ENCODE measurements around the gene SNRPA. TPM values are rescaled to one million over a fixed set of nuclear protein-coding genes. Genes with fewer than 3 reads are reported as not detected.
A peak's percentile ranks its signal among the peaks of the same experiment; 100 is the strongest.

The SNRPA gene
- total RNA-seq, 1 experiment from 2014 or later: 134 TPM

DNA sequence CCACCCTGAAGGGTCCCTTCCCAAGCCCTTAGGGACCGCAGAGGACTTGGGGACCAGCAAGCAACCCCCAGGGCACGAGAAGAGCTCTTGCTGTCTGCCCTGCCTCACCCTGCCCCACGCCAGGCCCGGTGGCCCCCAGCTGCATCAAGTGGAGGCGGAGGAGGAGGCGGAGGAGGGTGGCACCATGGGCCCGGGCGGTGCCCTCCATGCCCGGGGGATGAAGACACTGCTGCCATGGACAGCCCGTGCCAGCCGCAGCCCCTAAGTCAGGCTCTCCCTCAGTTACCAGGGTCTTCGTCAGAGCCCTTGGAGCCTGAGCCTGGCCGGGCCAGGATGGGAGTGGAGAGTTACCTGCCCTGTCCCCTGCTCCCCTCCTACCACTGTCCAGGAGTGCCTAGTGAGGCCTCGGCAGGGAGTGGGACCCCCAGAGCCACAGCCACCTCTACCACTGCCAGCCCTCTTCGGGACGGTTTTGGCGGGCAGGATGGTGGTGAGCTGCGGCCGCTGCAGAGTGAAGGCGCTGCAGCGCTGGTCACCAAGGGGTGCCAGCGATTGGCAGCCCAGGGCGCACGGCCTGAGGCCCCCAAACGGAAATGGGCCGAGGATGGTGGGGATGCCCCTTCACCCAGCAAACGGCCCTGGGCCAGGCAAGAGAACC, 49.5 kb downstream of the SNRPA start:
- peaks cover 71% of the 10 kb centered on the region for H3K36me3 Mint-ChIP-seq (ENCODE audit: insufficient read depth, unreplicated experiment)
- DNase-seq: no peak
- peaks cover 17% of the 10 kb centered on the region for H3K4me1 Mint-ChIP-seq (ENCODE audit: low read depth, unreplicated experiment)
- Histone ChIP-seq H3K4me3 (ENCODE audit: low read depth, low read length) (peak overlapping the region; percentile 97), H3K36me3 (ENCODE audit: control insufficient read depth, insufficient read depth, low read length) (peaks cover 17% of the 10 kb centered on the region), H3K9me3 (no peaks in the 10 kb centered on the region), H3K4me1 (peaks cover 15% of the 10 kb centered on the region), H3K27me3 (replicated peaks; ENCODE audit: control insufficient read depth, insufficient read depth, low read length) (no peaks in the 10 kb centered on the region)
- peak overlapping the region; percentile 100 for H3K4me3 Mint-ChIP-seq (ENCODE audit: unreplicated experiment)
- POLR2A ChIA-PET: no interaction called here
- TF ChIP-seq, protein P1, sequence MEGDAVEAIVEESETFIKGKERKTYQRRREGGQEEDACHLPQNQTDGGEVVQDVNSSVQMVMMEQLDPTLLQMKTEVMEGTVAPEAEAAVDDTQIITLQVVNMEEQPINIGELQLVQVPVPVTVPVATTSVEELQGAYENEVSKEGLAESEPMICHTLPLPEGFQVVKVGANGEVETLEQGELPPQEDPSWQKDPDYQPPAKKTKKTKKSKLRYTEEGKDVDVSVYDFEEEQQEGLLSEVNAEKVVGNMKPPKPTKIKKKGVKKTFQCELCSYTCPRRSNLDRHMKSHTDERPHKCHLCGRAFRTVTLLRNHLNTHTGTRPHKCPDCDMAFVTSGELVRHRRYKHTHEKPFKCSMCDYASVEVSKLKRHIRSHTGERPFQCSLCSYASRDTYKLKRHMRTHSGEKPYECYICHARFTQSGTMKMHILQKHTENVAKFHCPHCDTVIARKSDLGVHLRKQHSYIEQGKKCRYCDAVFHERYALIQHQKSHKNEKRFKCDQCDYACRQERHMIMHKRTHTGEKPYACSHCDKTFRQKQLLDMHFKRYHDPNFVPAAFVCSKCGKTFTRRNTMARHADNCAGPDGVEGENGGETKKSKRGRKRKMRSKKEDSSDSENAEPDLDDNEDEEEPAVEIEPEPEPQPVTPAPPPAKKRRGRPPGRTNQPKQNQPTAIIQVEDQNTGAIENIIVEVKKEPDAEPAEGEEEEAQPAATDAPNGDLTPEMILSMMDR (IDR thresholded peaks at IDR 0.05; ENCODE audit: insufficient read depth in 1 of 2, low read depth in 1 of 2, low read length in 1 of 2, severe bottlenecking in 1 of 2, unreplicated experiment in 1 of 2): no peak
- intact Hi-C loops (cut with micrococcal nuclease; ENCODE audit: unreplicated experiment): no loop called here
- no peaks in the 10 kb centered on the region for H3K9me3 Mint-ChIP-seq (ENCODE audit: unreplicated experiment)
- no peaks in the 10 kb centered on the region for H3K27me3 Mint-ChIP-seq (ENCODE audit: insufficient read depth, unreplicated experiment)
- CTCF ChIA-PET: no interaction called here
- no TSS peak for BruUV-seq (replicated peaks)
- H3K27ac Mint-ChIP-seq (ENCODE audit: unreplicated experiment): peak overlapping the region; percentile 96

DNA sequence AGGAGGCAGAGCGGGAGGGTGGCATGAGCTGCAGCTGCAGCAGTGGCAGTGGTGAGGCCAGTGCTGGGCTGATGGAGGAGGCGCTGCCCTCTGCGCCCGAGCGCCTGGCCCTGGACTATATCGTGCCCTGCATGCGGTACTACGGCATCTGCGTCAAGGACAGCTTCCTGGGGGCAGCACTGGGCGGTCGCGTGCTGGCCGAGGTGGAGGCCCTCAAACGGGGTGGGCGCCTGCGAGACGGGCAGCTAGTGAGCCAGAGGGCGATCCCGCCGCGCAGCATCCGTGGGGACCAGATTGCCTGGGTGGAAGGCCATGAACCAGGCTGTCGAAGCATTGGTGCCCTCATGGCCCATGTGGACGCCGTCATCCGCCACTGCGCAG, 50.0 kb downstream of the SNRPA start:
- Mint-ChIP-seq H3K4me3 (ENCODE audit: unreplicated experiment) (peak overlapping the region; percentile 57), H3K27ac (ENCODE audit: unreplicated experiment) (peak overlapping the region; percentile 96)
- POLR2A ChIA-PET: no interaction called here

DNA sequence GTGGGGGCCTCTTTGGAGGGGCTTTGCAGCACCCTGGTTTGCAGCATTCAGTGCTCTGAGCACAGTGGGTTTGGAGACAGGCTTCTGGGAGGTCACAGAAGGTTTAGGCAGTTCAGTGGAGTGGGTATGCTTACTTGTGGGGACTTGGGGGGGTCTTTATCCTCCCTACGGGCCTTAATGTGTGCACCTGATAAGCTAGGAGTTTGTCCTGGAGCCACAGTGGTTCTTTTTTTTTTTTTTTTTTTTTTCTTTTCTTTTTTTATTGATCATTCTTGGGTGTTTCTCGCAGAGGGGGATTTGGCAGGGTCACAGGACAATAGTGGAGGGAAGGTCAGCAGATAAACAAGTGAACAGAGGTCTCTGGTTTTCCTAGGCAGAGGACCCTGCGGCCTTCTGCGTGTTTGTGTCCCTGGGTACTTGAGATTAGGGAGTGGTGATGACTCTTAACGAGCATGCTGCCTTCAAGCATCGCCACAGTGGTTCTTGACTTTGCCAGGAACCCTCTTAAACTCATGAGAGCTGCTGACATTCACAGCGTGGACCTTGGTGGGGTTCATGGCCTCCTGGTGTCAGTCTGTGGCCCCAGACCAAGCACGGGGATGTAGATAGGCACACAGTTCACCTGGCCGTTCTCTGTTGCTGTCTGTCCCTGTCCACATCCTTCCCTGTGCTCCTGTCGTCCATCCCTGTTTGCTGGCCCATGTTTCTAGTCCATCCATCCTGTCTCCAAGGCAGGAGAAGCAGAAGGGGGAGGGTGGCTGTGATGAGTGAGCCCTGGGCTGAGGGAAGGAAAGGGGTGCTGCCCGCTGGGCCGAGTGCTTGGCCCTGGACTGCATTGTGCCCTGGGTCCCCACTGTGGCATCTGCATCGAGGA, 50.7 kb downstream of the SNRPA start:
- no peaks in the 10 kb centered on the region for H3K9me3 Mint-ChIP-seq (ENCODE audit: unreplicated experiment)
- TF ChIP-seq, protein P1 (IDR thresholded peaks at IDR 0.05; ENCODE audit: insufficient read depth in 1 of 2, low read depth in 1 of 2, low read length in 1 of 2, severe bottlenecking in 1 of 2, unreplicated experiment in 1 of 2): no peak
- H3K4me1 Mint-ChIP-seq (ENCODE audit: low read depth, unreplicated experiment): peaks cover 23% of the 10 kb centered on the region
- Histone ChIP-seq H3K36me3 (ENCODE audit: control insufficient read depth, insufficient read depth, low read length) (peaks cover 23% of the 10 kb centered on the region), H3K27me3 (replicated peaks; ENCODE audit: control insufficient read depth, insufficient read depth, low read length) (no peaks in the 10 kb centered on the region), H3K4me1 (peaks cover 15% of the 10 kb centered on the region), H3K4me3 (ENCODE audit: low read depth, low read length) (no peak overlapping the region), H3K9me3 (no peaks in the 10 kb centered on the region)
- TSS peak; percentile 71 for BruUV-seq (replicated peaks)
- DNase-seq: no peak
- H3K27ac Mint-ChIP-seq (ENCODE audit: unreplicated experiment): peak overlapping the region; percentile 58
- H3K27me3 Mint-ChIP-seq (ENCODE audit: insufficient read depth, unreplicated experiment): no peaks in the 10 kb centered on the region
- POLR2A ChIA-PET: no interaction called here
- peak overlapping the region; percentile 57 for H3K4me3 Mint-ChIP-seq (ENCODE audit: unreplicated experiment)
- intact Hi-C loops (cut with micrococcal nuclease; ENCODE audit: unreplicated experiment): no loop called here
- CTCF ChIA-PET: no interaction called here
- peaks cover 83% of the 10 kb centered on the region for H3K36me3 Mint-ChIP-seq (ENCODE audit: insufficient read depth, unreplicated experiment)

More for the DNA sequence above, 50.0 kb downstream of the SNRPA start:
- peaks cover 19% of the 10 kb centered on the region for H3K36me3 ChIP-seq (ENCODE audit: control insufficient read depth, insufficient read depth, low read length)
- no peak overlapping the region for H3K4me3 ChIP-seq (ENCODE audit: low read depth, low read length)
- Mint-ChIP-seq H3K9me3 (ENCODE audit: unreplicated experiment) (no peaks in the 10 kb centered on the region), H3K4me1 (ENCODE audit: low read depth, unreplicated experiment) (peaks cover 17% of the 10 kb centered on the region), H3K36me3 (ENCODE audit: insufficient read depth, unreplicated experiment) (peaks cover 76% of the 10 kb centered on the region), H3K27me3 (ENCODE audit: insufficient read depth, unreplicated experiment) (no peaks in the 10 kb centered on the region)
- no peaks in the 10 kb centered on the region for H3K9me3 ChIP-seq
- H3K27me3 ChIP-seq (replicated peaks; ENCODE audit: control insufficient read depth, insufficient read depth, low read length): no peaks in the 10 kb centered on the region
- no peak for DNase-seq
- H3K4me1 ChIP-seq: peaks cover 15% of the 10 kb centered on the region
- no TSS peak for BruUV-seq (replicated peaks)
- CTCF ChIA-PET: no interaction called here
- intact Hi-C loops (cut with micrococcal nuclease; ENCODE audit: unreplicated experiment): no loop called here
- TF ChIP-seq, protein P1 (IDR thresholded peaks at IDR 0.05; ENCODE audit: insufficient read depth in 1 of 2, low read depth in 1 of 2, low read length in 1 of 2, severe bottlenecking in 1 of 2, unreplicated experiment in 1 of 2): no peak

Measured in Caco-2 (cell line).